GM12865 (cell line): Measurements from ENCODE around the gene DPM2.

ENCODE experiments used
- DNase-seq: peaks from one replicate; pipeline ENCODE4 v3.0.0; 2010; ENCODE audit warnings: low read depth
- H3K4me3 ChIP-seq: 2 replicates; pipeline ENCODE4 v1.5.1; 2011; ENCODE audit warnings: mild to moderate bottlenecking, low read depth, low read length, control low read depth
- CTCF ChIP-seq: IDR thresholded peaks from 2 replicates; pipeline ENCODE4 v1.5.1; 2011; ENCODE audit warnings: low read length, control low read depth, low read depth, inconsistent platforms; ENCODE audit not compliant: insufficient read depth; ENCODE audit errors: missing control alignments

Gene DPM2

GRCh38 chr9:127919253-127919815, 18.3 kb downstream of the DPM2 start:
- TF ChIP-seq CTCF: no peak
- no peak overlapping the region for H3K4me3 ChIP-seq
- DNase-seq: no peak

- peak; percentile 13 for TF ChIP-seq CTCF
- no peak overlapping the region for H3K4me3 ChIP-seq
- DNase-seq: peak; percentile 39
Observed at GRCh38 chr9:127918183-127919107, 19.2 kb downstream of the DPM2 start.

DNA sequence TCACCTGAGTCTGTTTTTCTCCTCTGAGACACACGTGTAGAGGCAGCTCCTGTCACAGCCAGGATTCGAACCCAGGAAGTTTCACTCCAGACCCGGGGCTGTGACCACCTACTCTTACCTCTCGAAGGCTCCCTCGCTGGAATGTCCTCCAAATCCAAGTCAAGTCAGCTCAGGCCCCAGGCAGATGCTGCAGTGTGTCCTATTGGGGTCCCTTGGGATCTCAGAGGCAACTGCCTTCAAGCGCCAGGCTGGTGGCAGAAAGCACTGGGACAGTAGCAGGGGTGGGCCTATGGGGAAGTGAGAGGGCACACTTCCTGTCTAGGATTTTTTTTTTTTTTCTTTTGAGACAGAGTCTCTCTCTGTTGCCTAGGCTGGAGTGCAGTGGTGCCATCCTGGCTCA, 20.1 kb downstream of the DPM2 start:
- peak overlapping the region; percentile 59 for H3K4me3 ChIP-seq
- peak; percentile 80 for DNase-seq
- no peak for TF ChIP-seq CTCF

- DNase-seq: peak; percentile 97
- H3K4me3 ChIP-seq: peak within 1 kb of the TSS; percentile 75
- TF ChIP-seq CTCF: no peak
Observed at GRCh38 chr9:127916720-127917581, 20.7 kb downstream of the DPM2 start, which contains the start of gene ST6GALNAC4. TSS of gene ST6GALNAC4 (minus strand) at chr9:127917041. CDS start at chr9:127916419, 622 bp downstream.

GRCh38 chr9:127915801-127916719, 21.6 kb downstream of the DPM2 start:
- H3K4me3 ChIP-seq: peak overlapping the region; percentile 75
- peak; percentile 88 for DNase-seq
- no peak for TF ChIP-seq CTCF

DNA sequence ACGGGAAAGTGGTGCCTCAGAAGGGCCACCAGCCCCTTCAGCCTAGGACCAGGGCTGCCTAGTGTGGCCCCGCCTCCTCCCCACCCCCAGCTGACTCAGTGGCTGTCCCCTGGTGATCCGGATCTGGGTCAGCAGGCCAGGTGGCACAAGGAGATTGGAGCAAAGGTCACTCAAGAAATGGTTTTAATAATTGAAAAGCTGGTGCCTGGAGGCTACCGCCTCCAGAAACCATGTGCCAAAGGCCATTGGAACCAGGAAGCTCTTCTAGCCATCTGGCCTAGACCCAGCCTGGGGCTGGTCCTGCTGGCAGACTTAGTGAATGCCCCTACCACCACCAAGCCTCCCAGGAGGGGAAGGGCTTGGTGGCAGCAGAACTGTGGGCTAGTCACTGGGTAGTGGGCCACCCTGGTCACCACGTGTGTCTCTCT, 22.3 kb downstream of the DPM2 start:
- H3K4me3 ChIP-seq: peak overlapping the region; percentile 75
- peak; percentile 24 for DNase-seq
- TF ChIP-seq CTCF: no peak
